Lower leg skin (tissue), 4 donors: ENCODE results near the gene RUNX2. TPM values are rescaled to one million over a fixed set of nuclear protein-coding genes. Genes with fewer than 3 reads are reported as not detected.

ENCODE experiments used
- DNase-seq, 2 donors: peaks; one replicate each; pipeline ENCODE4 v3.0.0-alpha.2; 2019; ENCODE audit warnings: low spot score in 2 of 2
- H3K4me3 ChIP-seq: fragments of 200-600 bp; sonication (generic); 2 replicates; pipeline ENCODE4 v1.5.1; 2017; ENCODE audit warnings: mild to moderate bottlenecking, low read depth; ENCODE audit not compliant: poor library complexity, severe bottlenecking
- POLR2A ChIP-seq, 2 donors: fragments of 450-650 bp; IDR thresholded peaks; one replicate each; pipeline ENCODE4 v1.6.1; 2016 to 2017; ENCODE audit warnings: antibody characterized with exemption in 2 of 2, mild to moderate bottlenecking in 1 of 2, moderate library complexity in 1 of 2
- WGBS, 2 donors: methylation state at CpG; one replicate each; pipeline ENCODE4 v1.1.5; 2018; 5-methylcytosine and 5-hydroxymethylcytosine counted together
- intact Hi-C: fragments of 100-400 bp; cut with DNase I; formaldehyde crosslinking; loops from one replicate; pipeline ENCODE4 v1.15.0; 2023; ENCODE audit warnings: low total_unique reads
- total RNA-seq, 4 donors: library from RNA; depleted of rRNA; stranded (reverse); fragments of >200 nt; gene quantifications; one replicate each; pipeline ENCODE4 v1.1.0, GENCODE V29; 2016
- TF ChIP-seq, protein P1 (sequence below), 3 donors: fragments of 450-650 bp; IDR thresholded peaks; one replicate each; pipeline ENCODE4 v1.5.1; 2016; ENCODE audit warnings: antibody characterized with exemption in 3 of 3, mild to moderate bottlenecking in 3 of 3, moderate library complexity in 2 of 3

The RUNX2 gene
- total RNA-seq, 4 donors from 2014 or later: 1.8 to 4.8 (median 3.1) TPM

DNA sequence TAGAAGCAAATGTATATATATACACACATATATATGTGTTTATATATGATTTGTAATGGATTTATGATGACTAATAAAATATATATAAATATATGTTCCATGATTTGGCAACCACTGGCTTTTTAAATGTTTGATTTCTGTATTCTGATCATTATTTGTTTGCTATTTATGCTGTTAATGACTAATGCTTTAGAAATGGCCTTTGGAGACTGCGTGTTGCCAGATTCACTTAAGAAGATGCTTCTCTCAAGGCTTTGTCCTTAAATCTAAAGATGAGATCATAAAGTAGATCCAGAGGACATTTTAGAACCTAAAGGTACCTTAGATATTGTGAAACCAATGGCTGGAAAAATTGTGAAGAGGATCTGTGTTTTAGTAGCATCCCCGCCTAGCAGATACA is 165.6 kb downstream of the RUNX2 start:
- intact Hi-C loops: no loop called here
- WGBS, 2 donors: 95 to 99% methylated on average over 2 of the region's 2 CpGs
- no peak overlapping the region for H3K4me3 ChIP-seq
- DNase-seq: no peak
- TF ChIP-seq, protein P1, sequence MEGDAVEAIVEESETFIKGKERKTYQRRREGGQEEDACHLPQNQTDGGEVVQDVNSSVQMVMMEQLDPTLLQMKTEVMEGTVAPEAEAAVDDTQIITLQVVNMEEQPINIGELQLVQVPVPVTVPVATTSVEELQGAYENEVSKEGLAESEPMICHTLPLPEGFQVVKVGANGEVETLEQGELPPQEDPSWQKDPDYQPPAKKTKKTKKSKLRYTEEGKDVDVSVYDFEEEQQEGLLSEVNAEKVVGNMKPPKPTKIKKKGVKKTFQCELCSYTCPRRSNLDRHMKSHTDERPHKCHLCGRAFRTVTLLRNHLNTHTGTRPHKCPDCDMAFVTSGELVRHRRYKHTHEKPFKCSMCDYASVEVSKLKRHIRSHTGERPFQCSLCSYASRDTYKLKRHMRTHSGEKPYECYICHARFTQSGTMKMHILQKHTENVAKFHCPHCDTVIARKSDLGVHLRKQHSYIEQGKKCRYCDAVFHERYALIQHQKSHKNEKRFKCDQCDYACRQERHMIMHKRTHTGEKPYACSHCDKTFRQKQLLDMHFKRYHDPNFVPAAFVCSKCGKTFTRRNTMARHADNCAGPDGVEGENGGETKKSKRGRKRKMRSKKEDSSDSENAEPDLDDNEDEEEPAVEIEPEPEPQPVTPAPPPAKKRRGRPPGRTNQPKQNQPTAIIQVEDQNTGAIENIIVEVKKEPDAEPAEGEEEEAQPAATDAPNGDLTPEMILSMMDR (IDR thresholded peaks at IDR 0.05): no peak
- TF ChIP-seq POLR2A (IDR thresholded peaks at IDR 0.05): no peak

DNA sequence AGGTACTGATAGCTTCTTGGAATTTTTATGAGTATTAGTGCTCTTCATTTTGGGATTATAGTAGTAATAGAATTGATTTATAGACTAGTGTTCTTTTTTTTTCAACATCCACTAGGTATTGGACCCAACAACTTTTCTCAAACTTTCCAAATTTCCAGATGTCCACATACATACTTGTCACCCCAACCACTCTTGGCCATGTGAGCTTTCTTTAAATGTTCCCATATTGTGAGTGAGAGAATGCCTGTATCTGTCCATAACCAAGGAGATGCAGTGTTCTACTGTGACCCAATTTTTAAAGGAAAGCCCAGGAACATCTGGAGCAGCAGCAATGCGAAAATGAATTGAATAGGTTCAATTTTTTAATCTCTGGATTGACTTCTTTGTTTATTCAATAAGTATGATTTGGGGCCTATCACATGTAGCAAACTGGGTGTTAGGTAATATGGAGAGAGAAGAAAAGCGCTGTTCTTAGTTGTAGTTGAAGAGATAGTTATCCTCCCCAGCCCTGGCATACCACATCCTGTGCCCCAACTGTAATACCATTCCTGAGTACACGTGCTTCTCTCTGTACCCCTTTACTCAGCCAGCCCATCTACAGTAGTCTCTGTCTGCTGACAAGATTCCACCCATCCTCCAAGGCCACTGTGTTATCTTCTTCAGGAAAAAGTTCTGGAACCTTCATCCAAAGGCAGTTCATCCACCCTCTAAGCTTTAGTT is 166.4 kb downstream of the RUNX2 start:
- no peak for TF ChIP-seq POLR2A (IDR thresholded peaks at IDR 0.05)
- TF ChIP-seq, protein P1 (IDR thresholded peaks at IDR 0.05): no peak
- intact Hi-C loops: no loop called here
- DNase-seq: no peak

DNA sequence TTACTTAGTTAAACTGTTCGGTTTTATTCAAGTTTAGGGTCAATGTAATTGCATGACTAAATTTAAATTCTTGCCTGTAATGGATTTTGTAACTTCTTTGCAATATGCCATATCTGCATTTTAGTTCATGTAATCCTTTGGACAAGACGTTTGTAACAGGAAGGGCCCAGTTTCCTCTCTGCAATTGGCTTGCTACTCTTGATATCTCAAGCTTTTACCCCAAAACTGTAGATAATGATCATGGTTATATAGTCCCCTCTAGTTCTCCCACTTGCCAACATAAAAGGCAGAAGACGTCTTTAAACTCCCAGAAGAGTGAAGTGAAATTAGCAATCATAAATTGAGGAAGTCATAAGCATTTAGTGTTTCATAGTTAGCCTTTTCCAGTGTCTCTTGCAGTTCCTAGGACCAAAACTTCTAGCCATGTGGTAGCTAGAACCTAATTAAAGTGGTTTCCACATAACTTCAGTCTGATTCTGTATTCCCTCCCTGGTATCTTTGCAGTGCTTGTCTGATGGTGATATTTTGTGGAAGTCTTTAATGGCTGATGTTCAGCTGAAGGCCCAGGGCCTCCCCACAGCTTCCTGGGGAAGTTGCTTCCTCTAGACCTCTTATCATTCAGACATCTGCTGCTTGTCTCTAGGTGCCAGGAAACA is 167.4 kb downstream of the RUNX2 start:
- no peak overlapping the region for H3K4me3 ChIP-seq
- WGBS, 2 donors: 73 to 80% methylated on average over 3 of the region's 3 CpGs
- no peak for TF ChIP-seq POLR2A (IDR thresholded peaks at IDR 0.05)
- TF ChIP-seq, protein P1 (IDR thresholded peaks at IDR 0.05): no peak
- intact Hi-C loops: no loop called here
- DNase-seq: no peak

More for the DNA sequence above, 166.4 kb downstream of the RUNX2 start:
- no peak overlapping the region for H3K4me3 ChIP-seq
- 79 to 83% methylated on average over 3 of the region's 3 CpGs for WGBS, 2 donors

DNA sequence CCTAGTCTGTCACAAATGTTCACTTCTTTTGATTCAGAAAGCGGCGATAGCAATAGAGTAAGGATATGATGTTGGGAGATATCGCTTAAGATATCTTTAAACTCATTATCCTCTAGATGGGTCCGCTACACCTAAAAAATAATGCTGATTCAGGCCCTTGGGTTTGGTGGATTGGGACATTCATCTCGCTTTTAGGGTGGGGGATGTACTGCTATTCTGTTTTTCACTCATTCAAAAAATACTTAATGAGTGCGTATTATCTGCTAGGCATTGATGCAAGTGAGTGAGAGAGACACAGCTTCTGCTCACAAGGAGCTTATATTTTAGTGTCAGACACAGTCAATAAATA is 167.9 kb downstream of the RUNX2 start:
- intact Hi-C loops: no loop called here
- no peak overlapping the region for H3K4me3 ChIP-seq
- TF ChIP-seq, protein P1 (IDR thresholded peaks at IDR 0.05): no peak
- no peak for TF ChIP-seq POLR2A (IDR thresholded peaks at IDR 0.05)
- DNase-seq: no peak
- 90 to 93% methylated on average over 6 of the region's 6 CpGs for WGBS, 2 donors

DNA sequence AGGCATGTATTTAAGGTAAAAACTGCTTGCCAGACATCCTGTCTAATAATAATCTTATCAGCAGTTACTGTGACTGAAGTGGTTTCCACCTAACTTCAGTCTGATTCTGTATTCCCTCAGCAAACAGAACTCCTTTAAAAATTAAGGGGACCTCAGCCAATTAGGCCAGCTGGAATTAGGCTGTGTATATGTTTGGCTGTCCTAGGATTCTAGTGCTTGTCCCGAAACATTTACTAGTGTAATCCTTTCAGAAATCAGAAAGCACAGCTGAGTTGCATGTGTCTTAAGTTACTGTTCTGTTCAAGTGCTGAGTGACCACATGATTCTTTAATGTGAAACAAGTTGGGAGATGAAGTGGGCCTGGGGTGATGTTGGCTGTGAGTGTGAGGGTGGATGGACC is 170.5 kb downstream of the RUNX2 start:
- no peak overlapping the region for H3K4me3 ChIP-seq
- 67 to 74% methylated on average over 1 of the region's 1 CpG for WGBS, 2 donors
- intact Hi-C loops: no loop called here
- TF ChIP-seq POLR2A (IDR thresholded peaks at IDR 0.05): no peak
- TF ChIP-seq, protein P1 (IDR thresholded peaks at IDR 0.05): no peak
- DNase-seq: no peak
